ENCODE data around the gene CSNK1G1.

Gene CSNK1G1

DNA sequence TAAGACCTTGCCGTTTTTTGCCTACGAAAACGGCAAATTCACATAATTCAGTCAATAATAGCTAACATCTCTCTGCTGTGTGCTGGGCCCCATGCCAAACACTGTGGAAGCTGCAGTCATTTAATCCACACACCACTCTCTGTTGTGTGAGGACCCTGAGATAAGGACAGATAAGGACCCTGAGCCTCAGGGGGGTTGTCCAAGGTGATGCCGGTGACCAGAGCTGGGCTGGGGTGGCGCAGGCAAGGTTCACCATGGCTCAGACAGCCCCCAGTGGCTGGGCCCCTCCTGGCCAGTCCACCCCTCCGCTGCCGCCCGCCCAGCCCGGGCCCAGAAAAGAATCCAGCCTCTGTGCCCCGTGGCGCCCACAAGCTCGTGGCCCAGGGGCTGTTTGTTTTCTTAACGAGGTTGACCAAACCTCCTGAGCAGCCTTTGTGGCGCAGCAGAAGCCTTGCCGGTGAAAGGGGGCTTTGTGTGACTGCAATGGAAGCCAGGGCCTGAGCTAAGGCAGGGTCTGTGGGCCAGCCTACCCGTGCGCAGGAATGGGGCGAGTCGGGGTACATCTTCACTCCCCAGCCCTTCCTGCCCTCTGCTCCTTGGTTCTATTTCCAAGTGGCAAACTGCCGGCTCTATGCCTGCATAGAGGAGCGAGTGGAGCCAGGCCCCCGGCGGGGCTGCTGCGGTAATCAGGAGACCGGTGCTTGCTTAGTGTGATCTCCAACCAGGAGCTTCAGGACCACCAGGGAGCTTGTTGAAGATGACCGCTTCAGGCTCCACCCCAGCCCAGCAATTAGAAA lies 208.9 kb downstream of the CSNK1G1 start:
- Mint-ChIP-seq H3K36me3 (ENCODE audit: low read depth) (peaks cover 22% of the 10 kb centered on the region), H3K9me3 (no peaks in the 10 kb centered on the region), H3K4me3 (no peak overlapping the region), H3K27me3 (ENCODE audit: low read depth) (peaks cover 17% of the 10 kb centered on the region), H3K27ac (peak overlapping the region; percentile 7 to 38 (median 17)), H3K4me1 (peaks cover 17% of the 10 kb centered on the region)
- TF ChIP-seq, protein P1, sequence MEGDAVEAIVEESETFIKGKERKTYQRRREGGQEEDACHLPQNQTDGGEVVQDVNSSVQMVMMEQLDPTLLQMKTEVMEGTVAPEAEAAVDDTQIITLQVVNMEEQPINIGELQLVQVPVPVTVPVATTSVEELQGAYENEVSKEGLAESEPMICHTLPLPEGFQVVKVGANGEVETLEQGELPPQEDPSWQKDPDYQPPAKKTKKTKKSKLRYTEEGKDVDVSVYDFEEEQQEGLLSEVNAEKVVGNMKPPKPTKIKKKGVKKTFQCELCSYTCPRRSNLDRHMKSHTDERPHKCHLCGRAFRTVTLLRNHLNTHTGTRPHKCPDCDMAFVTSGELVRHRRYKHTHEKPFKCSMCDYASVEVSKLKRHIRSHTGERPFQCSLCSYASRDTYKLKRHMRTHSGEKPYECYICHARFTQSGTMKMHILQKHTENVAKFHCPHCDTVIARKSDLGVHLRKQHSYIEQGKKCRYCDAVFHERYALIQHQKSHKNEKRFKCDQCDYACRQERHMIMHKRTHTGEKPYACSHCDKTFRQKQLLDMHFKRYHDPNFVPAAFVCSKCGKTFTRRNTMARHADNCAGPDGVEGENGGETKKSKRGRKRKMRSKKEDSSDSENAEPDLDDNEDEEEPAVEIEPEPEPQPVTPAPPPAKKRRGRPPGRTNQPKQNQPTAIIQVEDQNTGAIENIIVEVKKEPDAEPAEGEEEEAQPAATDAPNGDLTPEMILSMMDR (IDR thresholded peaks at IDR 0.05; ENCODE audit: unreplicated experiment in 3 of 3), result no peak

DNA sequence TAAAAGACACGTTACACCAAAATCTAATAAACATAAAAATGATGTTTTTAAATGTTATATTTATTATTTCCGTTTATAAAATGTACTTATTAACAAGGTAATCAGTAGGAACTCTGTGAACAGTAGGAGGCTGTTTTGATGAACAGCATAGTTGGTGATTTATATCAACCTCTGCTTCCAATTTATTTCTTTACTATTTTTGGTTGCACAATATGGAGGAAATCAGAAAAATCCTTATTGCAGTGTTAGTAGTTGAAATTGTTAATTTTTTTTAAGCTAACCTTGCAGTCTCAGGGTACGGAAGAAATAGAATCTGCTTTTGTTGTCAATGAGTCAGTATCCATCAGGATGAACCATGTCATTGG lies 209.5 kb downstream of the CSNK1G1 start:
- peaks cover 17% of the 10 kb centered on the region for H3K4me1 Mint-ChIP-seq
- peak overlapping the region; percentile 7 to 38 (median 17) for H3K27ac Mint-ChIP-seq
- H3K4me3 Mint-ChIP-seq, result no peak overlapping the region
- H3K9me3 Mint-ChIP-seq, result no peaks in the 10 kb centered on the region
- TF ChIP-seq, protein P1 (IDR thresholded peaks at IDR 0.05; ENCODE audit: unreplicated experiment in 3 of 3), result no peak
- peaks cover 25% of the 10 kb centered on the region for H3K36me3 Mint-ChIP-seq (ENCODE audit: low read depth)
- H3K27me3 Mint-ChIP-seq (ENCODE audit: low read depth), result peaks cover 17% of the 10 kb centered on the region

GRCh38 chr15:64146041-64146440 lies 209.9 kb downstream of the CSNK1G1 start:
- Mint-ChIP-seq H3K27me3 (ENCODE audit: low read depth) (peaks cover 15% of the 10 kb centered on the region), H3K9me3 (no peaks in the 10 kb centered on the region), H3K36me3 (ENCODE audit: low read depth) (peaks cover 29% of the 10 kb centered on the region), H3K4me3 (no peak overlapping the region), H3K4me1 (peaks cover 15% of the 10 kb centered on the region), H3K27ac (no peak overlapping the region)
- TF ChIP-seq, protein P1 (IDR thresholded peaks at IDR 0.05; ENCODE audit: unreplicated experiment in 3 of 3), result no peak

GRCh38 chr15:64144565-64145281 lies 211.2 kb downstream of the CSNK1G1 start:
- H3K27ac Mint-ChIP-seq, result peak overlapping the region in 1 of 3 experiments; percentile 24
- TF ChIP-seq, protein P1 (IDR thresholded peaks at IDR 0.05; ENCODE audit: unreplicated experiment in 3 of 3), result no peak
- H3K27me3 Mint-ChIP-seq (ENCODE audit: low read depth), result peaks cover 2% of the 10 kb centered on the region
- H3K4me1 Mint-ChIP-seq, result peaks cover 10% of the 10 kb centered on the region
- peaks cover 34% of the 10 kb centered on the region for H3K36me3 Mint-ChIP-seq (ENCODE audit: low read depth)
- no peaks in the 10 kb centered on the region for H3K9me3 Mint-ChIP-seq
- H3K4me3 Mint-ChIP-seq, result no peak overlapping the region

DNA sequence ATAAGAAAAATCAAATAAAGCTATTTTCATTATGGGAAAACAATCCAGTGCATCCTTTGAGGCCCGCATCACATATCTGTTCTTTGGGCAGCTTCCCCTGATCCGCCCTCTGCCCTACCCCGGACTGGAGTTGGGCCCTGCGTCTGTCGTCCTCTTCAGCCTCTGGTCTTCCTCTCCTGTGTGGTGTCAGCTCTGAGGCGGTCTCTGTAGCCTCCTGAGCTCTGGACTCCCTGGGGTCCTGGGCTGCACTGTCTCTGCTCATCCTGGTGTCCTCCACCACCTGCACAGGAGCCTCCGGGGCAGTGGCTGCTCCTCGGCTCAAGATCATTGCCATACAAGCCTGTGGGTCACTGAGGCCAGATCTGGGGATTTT lies 211.8 kb downstream of the CSNK1G1 start:
- H3K4me1 Mint-ChIP-seq, result peaks cover 5% of the 10 kb centered on the region
- TF ChIP-seq, protein P1 (IDR thresholded peaks at IDR 0.05; ENCODE audit: unreplicated experiment in 3 of 3), result no peak

More for the DNA sequence above, 211.8 kb downstream of the CSNK1G1 start:
- Mint-ChIP-seq H3K27me3 (ENCODE audit: low read depth) (no peaks in the 10 kb centered on the region), H3K36me3 (ENCODE audit: low read depth) (peaks cover 34% of the 10 kb centered on the region), H3K9me3 (no peaks in the 10 kb centered on the region), H3K4me3 (no peak overlapping the region), H3K27ac (no peak overlapping the region)
